HUDEP-2 (cell line): ENCODE data around the gene SOX18.

ENCODE experiments used
- DNase-seq, 76 experiments: peaks; one replicate each; lab custom pipeline; 2025; ENCODE audit not compliant: unreplicated experiment in 76 of 76; lab: John Stamatoyannopoulos, UW

The SOX18 gene

DNA sequence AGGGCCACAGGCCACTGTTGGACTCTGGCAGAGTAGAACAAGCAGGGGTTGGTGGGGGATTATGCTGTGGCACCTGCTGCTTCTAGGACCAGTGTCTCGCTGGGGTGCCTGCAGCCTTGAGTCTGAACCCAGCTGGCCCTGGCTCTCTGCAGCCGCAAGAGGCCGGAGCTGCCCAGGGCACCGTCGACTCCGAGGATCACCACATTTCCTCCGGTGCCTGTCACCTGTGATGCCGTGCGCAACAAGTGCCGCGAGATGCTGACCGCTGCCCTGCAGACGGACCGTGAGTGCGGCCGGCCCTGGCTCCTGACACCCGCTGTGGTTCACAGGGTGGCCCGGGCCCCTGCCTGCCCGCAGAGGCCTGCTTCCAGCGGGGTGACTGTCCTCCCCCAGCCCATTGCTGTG is 19.8 kb upstream of the SOX18 start:
- no peak for DNase-seq

DNA sequence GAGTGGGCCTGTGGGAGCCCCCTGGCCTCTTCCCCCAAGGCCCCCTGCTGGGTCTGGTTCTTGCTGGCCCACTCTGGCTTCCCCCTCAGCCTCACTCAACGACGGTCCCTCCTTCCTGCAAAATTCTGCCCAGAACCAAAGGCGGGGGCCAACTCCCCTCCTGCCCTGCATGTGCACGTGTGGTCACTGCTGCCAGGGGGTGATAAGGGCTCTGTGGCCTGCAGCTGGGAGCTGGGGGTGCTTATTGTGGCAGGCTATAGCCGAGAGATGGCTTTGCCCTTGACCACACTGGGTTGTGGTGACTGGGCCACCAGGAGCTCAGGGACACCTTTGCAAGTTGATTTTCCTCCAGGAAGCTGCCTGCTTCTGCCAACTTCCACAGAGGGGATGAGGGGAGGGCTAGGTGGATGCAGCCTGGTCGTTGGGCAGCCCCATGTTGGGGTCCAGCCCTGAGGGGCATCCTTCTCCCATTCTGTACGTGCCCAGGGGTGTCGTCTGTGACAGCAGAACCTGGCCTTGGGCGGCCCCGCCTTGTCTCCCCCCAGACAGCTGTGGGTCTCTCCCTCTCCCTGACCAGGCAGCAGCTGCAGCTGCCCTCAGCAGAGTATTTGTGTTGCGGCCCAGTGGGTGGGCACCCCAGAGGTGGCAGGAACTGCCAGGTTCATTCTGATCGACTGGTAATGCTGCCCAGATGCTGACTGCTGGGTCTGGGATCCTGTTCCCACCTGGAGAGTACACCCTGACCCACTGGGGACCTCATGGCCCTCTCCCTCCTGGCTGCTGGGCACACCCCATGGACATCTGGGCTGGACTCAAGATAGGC is 19.2 kb upstream of the SOX18 start:
- peak in 51 of 76 experiments; percentile 7 to 71 (median 40) for DNase-seq

DNA sequence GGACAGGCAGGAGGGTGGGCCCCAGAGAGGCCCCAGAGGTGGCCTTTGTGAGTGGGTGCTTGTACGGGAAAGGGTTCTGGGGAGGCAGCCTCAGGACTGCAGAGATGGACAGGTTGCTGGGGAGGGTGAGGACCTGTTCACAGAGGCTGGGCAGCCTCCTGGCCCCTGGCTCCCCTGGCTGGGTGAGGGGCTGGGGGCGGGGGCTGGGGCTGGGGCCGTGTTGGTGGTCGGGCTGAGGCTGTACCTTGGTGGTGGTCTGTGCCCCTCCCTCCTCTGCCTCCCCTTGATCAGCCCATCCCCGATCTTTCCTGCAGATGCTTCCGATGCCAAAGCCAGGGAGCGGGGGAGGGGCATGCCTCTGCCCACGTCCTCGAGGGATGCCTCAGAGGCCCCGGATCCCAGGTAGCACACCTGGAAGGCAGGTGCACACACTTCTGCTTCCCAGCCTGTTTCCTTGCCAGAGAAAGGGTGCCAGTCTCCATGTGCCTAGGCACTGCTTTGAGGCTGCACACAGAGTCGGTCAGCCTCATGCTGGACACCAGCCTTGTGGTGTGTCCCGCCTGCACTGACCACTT is 18.4 kb upstream of the SOX18 start:
- DNase-seq: no peak

DNA sequence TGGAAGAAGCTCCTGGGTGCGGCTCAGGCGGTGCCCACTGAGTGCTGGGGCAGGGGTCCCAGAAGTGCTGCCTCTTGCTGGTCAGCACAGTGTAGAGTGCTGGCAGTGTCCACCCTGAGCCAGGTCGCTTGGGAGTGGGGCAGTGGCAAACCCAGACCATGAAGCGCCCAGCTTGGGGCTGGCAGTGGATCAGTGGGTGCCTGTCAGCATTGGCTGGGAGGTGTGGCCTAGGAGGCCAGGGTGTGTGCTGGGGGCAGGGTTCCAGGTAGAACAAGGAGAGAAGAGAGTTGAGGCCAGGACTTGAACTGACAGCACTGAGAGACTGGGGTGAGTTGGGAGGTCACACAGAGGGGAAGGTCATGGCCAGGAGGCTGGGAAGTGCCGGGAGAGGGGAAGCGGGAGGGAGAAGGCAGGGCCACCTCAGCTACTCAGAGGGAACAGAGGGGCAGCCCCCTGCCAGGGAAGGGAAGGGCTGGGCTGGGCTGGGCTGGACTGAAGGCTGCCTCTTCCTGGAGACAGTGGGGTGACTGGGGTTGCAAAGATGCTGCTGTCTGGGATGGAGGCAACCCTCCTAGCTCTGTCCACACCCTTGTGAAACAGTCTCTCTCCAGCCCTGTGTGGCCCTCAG is 17.7 kb upstream of the SOX18 start:
- DNase-seq: no peak

DNA sequence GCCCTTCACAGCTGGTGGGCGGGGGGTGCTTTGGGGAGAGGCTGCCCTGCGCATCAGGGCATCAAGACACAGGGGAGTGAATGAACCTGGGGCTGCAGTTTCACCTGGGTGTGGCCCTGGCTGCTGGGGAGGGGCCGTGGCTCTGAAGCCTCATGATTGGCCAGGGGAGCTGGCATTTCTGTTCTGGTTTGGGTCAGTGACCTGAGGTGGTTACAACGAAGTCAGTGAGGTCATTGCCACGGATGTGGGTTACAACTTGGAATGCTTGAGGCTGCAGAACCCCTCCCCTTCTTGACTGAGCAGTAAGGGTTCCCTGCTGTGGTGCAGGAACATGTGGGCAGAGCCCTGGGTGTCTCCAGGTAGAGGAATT is 16.5 kb upstream of the SOX18 start:
- DNase-seq: peak in 8 of 76 experiments; percentile 19 to 40 (median 28)

DNA sequence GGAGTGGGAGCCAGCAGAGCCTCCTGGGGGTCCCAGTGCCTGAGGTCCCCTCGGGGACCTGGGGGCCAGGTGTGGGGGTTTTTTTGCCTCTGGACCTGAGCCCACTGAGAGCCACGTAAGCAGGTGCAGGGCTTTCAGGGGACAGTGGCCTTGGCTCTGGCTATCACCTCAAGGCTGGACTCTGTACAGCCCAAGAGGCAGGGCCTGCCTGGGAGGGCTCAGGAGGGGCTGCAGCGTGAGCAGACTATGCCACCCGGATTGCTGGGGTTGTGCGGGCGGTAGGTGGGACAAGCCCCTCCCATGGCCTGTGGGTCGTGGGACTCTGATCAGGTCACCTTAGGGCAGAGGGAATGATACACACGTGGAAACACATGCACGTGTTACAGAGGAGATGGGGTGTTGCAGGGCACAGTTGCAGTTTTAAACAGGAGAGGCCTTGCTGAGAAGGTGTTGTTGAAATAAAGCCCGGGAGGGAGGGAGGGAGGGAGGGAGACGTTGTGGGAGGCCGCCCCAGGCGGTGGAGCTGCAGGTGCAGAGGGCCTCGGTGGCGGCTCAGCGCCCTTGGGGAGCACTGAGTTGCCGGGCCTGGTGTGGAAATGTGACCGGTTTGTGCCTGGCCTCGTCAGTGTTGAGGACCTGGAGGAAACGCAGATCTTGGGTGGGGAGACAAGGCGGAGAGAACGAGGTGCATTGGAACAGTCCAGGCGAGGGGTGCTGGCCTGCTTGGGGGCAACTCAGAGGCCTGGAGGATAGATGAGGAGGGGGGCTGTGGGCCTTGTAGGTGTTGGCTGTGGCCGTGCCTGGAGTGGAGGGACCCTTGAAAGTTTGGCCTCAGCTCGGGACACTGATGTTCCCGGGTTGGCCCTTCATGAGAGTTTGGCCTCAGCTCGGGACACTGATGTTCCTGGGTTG is 15.9 kb upstream of the SOX18 start:
- no peak for DNase-seq

DNA sequence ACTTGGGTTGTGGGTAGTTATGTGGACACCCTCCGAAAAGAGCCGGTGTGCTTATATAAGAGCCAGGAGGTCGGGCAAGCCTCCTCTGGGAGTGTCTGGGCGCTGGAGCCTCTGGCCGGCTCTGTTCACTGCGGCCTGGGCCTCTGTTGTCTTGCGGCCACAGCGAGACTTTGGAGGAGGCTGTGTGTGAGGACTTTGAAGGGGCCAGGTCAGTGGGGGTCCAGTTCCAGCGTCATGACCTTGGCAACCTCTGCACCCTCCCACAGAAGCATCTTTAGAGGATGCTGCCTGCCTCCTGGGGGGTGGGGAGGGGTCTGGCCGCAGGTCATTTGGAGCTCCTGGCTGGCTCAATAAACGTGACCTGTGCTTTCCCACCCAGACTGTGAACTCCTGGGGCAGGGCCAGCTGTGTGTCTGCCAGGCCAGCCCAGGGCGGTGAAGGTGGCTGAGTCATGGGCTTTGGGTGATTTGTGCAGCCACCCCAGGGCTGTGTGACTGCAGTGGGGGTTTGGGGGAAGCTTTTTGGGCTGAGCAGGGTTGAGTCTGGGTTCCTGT is 14.8 kb upstream of the SOX18 start:
- peak in 60 of 76 experiments; percentile 8 to 72 (median 45) for DNase-seq

DNA sequence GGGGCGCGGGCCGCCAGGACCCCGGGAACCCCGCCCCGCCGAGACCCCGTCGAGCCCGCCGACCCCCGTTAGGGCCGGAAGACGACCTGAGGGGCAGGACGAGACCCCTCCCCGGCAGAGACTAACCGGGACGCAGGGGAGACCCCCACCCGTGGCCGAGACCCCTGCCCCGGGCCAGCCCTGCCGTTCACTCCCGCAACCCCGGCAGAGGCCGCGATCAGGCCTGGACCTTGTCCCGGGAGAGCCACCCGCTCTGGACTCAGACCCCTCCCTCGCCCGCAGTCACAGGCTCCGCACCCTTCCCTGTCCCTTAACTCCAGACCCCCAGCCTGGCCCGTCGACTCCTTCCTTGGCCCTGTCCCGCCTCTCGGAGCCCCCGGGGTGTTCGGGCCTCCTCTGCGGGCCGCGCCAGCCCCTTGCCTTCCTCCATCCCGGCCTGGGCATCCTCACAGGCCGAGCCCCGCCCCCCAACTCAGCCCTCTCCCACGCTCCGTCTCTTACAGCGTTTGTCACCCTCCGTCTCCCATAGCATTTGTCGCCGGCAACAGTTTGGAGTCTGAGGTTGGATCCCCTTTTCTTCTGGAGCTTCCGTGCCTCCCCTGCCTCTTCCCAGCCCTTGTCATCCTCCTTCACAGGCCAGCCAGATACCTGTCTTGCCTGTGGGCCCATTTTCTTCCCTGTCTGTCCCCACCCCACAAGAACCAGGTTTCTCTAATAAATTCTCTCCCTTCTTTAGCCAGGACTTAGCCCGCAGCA is 14.1 kb upstream of the SOX18 start:
- DNase-seq: no peak

DNA sequence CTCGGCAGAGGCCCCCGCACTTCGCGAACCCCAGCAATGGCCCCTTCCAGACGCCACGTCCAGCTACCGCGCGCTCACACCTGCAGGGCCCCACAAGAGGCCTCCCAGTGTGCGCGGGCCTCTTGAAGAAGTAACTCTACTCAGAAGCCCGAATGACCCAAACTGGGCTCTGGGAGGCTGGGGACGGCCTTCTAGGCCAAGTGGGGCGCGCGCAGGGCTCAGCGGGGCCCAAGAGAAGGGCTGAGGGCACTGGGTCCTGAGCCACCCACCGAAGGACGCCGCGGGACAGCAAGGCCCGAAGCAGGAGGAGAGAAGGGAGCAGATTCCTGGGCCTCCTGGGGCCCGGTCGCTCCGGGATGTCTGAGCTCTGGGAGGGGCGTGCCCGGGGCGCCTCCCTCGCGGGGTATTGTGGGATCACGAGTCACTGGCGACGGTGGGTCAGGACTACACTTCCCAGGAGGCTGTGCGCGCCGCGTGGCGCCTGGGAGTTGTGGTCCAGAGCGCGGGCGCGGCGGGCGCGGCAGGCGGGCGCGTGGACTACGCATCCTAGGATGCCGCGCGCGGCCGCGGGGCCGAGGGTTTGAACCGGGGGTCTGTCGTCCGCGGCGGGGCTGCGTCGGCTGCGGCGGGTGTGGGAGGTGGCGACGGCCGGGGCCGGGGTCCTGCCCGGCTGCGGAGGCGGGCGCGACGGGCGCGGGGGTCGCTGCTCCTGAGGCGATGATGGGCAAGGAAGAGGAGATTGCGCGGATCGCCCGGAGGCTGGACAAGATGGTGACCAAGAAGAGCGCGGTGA is 13.4 kb upstream of the SOX18 start, which contains the start of gene TCEA2:
TCEA2 (plus strand) TSS at position 603 of the 793 bp plus-strand sequence; CDS start at position 718, 115 bp downstream.
- peak in 73 of 76 experiments; percentile 30 to 95 (median 84) for DNase-seq

DNA sequence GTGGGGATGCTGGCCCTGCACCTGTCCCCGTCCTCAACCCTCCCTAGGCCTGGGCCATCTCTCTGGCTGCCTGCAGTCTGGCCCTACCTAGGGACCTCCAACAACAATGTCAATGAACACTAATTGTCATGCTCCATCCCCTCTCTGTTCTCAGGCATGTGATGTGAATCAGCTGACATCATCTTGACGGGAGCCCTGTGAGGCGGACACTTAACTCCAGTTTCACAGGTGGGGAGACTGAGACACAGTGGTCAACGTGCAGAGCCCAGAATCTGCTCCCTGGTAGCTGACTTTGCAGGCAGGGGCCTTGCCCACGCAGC is 12.8 kb upstream of the SOX18 start:
- DNase-seq: no peak

DNA sequence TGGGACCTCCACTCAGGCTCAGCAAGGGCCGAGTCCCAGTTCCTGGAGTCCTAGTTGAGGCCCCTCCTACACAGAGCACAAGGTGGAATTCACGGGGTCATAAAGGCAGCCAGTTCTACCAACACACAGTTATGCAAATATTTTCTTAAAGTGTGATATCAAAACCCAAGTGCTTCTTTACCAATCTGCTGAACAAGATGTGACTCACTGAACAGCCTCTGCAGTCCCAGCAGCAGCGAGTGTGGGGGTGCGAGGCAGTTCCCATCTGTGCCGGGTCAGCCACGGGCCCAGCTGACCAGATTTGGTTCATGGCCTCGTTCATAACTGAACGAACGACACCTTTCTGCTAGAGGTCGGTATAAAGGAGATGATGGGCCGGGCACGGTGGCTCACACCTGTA is 9.1 kb upstream of the SOX18 start:
- no peak for DNase-seq

DNA sequence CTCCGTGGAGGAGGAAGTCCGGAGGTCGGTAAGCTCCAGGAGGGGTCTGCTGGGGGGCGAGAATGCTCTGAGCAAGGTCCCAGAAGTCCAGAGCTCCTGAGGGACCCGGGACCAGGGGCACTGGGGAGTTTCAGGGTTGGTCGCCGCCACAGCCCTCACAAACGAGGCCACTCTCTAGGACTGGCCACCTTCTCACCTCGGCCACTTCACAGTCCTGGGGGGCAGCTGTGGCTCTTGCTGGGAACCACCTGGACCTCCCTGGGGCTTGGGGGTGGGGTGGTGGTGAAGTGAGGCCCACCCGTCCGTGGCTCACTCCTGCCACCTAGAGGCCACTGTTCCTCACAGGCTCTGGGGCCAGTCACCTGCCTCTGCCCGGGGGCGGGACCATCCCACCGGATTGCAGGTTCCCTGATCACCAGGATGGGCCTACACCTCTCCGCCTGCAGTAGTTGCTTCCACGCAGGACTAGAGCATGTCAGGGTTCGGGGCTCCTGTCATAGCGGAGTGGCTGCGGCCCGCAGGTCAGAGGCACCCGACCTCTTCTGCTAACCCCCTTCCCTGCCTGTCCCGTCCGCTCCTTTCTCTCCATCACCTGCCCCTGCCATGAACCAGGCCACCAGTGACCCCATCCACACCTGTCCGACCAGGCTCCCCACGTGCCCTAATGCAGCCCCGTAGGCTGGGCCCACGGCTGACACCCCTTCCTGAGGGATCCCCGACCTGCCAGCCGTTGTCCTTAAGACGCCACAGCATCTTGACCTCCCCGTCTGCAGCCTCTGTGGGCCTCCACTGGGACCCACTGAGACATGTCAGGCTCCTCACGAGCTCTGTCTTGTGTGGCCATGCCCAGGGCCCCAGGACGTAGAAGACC is 8.4 kb upstream of the SOX18 start:
- DNase-seq: peak in 48 of 76 experiments; percentile 7 to 74 (median 46)

DNA sequence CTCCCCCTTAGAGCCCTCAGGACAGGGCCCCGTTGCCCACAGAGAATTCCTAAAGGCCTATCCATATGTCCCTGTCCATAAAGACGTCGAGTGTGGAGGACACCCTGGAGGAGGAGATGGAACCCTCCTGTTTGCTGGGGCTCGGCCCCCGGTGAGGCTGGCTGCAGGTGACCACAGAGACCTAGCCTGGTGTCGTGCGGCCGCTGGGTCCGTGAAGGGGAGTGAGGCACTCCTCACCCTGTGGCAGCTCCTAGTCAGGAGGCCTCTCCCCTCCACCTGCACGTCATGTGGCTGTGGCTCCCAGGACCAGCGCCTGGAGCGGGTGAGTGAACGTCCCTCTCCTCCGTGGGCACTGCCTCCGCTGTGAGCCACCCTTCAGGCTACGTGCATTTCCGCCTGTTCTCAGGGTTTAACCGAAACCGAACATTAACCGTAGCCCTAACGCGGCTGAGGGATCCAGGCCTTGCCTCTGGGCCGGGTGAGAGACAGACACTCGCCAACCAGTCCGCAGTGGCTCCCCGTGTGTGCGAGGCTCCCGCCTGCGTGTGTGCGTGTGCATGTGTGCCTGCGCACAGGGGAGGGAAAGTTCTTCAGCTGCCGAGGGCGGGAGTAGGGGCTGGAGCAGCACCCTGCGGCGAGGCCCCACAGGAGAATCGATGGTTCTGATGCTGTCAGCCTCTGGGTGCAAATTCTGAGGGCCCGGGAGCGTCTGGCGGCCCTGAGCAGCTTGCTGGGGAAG is 7.6 kb upstream of the SOX18 start:
- DNase-seq: no peak

DNA sequence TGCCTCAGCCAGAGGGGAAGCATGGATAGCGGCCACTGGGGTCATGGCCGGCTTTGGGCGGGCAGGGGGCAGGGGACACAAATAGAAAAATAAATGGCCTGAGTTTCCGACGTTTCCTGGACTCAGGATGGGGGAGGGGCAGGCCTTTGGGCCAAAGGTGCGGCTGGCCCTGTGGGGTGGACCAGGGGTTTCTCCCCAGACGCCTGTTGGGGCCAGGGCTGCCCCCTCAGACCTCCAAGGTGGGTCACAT is 7.1 kb upstream of the SOX18 start:
- DNase-seq: no peak

DNA sequence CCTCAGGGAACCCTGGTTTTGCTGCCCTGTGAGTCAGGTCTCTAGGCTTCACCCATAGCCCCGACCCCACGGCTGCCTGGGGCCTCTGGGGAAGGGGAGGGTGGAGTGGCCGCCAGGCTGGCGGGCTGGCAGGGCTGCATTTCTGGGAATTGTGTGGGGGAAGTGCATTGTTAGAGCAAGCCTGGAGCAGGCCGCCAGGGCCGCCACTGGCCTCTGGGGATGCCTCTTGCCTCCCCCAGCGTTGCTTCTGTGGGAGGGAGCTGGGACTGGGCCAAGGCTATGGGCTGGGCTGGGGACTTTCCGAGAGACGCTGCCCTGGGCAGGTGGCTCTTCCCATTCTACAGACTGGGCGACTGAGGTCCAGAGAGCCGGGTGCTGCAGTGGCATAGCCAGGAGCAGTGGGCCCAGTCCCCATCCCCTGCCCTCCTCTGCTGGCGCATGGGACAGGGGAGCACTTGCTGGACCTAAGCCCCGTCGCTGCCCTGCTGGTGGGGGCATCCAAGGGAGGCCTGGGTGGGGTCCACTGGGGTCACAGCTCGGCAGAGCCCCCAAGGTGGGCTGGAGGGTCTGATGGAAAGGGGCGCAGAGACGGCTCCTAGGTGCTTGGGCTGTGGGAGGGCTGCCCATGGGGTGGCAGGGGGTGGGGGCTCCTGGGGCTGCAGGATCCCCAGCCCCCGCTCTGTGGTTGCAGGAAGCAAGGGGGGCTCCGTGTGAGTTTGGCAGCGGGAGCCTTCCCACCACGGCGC is 6.6 kb upstream of the SOX18 start:
- peak in 8 of 76 experiments; percentile 31 to 58 (median 50) for DNase-seq

DNA sequence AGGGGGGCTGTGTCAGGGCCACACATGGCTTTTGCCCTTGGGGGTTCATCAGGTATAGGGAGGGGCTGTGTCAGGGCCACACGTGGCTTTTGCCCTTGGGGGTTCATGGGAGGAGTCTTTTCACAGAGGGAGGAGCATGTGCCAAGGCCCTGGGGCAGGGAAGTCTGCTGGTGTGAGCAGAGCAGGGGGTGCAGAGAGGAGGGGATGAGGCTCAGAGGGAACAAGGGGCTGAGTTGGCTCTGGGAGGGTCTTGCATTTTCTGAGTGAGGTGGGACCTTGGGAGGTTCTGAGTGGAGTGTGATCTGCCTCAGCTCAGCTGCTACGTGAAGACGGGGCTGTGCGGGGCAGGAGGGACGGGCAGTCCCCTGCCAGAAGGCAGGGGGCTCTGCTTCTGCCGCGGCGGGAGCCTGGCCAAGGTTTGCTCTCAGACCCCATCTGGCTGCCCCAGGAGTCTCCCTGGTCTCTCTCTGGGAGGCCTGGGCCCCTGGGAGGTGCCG is 6.0 kb upstream of the SOX18 start:
- DNase-seq: no peak
